ENCODE data around the gene HNRNPUL2. TPM values are rescaled to one million over a fixed set of nuclear protein-coding genes. Genes with fewer than 3 reads are reported as not detected.

The HNRNPUL2 gene
- total RNA-seq, 2 donors from 2014 or later, result 21.3 to 41.8 TPM

DNA sequence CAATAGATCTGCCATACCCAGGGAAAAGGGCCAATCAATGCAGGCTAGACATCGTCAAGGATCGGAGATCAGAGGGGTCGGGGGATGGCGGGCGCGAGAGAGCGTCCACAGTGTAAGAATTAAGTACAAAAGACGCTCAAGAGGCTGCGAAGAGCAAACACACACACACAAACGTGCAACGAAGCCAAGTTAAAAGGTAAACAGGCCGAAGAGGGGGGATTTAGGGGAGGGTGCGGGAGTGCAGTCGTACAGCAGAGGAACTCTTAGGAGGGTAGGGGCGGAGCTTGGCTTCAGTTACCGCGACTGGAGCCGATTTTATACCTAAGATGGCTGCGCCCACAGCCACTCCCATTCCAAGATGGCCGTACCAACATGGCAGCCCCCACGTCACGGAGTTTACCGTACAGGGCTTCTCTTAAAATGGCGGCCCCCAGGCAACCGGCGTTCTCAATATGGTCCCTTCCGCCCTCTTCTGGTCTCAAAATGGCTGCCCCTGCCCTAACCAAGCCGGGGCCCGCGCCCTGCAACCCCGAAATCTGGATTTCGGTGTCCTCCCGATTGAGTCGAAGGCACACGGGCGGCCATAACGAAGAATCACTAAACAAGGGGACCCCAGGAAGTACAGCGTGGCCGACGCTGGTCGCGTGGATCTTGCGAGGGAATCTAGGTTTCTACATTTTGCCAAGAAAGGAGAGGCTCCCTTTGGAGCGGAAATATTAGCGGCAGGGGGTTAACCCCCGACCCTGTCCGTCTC is 17.8 kb downstream of the HNRNPUL2 start:
- peaks cover 14% of the 10 kb centered on the region for H3K36me3 ChIP-seq
- peak overlapping the region; percentile 71 for H3K4me3 ChIP-seq
- H3K27ac ChIP-seq, result peak overlapping the region; percentile 89 to 97
- TF ChIP-seq, protein P1, sequence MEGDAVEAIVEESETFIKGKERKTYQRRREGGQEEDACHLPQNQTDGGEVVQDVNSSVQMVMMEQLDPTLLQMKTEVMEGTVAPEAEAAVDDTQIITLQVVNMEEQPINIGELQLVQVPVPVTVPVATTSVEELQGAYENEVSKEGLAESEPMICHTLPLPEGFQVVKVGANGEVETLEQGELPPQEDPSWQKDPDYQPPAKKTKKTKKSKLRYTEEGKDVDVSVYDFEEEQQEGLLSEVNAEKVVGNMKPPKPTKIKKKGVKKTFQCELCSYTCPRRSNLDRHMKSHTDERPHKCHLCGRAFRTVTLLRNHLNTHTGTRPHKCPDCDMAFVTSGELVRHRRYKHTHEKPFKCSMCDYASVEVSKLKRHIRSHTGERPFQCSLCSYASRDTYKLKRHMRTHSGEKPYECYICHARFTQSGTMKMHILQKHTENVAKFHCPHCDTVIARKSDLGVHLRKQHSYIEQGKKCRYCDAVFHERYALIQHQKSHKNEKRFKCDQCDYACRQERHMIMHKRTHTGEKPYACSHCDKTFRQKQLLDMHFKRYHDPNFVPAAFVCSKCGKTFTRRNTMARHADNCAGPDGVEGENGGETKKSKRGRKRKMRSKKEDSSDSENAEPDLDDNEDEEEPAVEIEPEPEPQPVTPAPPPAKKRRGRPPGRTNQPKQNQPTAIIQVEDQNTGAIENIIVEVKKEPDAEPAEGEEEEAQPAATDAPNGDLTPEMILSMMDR (IDR thresholded peaks at IDR 0.05), result no peak
- H3K9me3 ChIP-seq, result no peaks in the 10 kb centered on the region
- ATAC-seq (ENCODE audit: insufficient number of reproducible peaks, low FRiP score, low read depth) (peak; percentile 76), DNase-seq (ENCODE audit: low spot score) (peak; percentile 97)
- H3K27me3 ChIP-seq (replicated peaks; ENCODE audit: insufficient read depth), result no peaks in the 10 kb centered on the region
- H3K4me1 ChIP-seq (ENCODE audit: control insufficient read depth in 1 of 2, low read depth in 2 of 2), result peaks cover 12 to 44% of the 10 kb centered on the region in 2 donors

GRCh38 chr11:62708793-62709192 is 18.5 kb downstream of the HNRNPUL2 start:
- ATAC-seq (ENCODE audit: insufficient number of reproducible peaks, low FRiP score, low read depth) (no peak), DNase-seq (ENCODE audit: low spot score) (no peak)
- Histone ChIP-seq H3K27ac (peak overlapping the region; percentile 89 to 97), H3K27me3 (replicated peaks; ENCODE audit: insufficient read depth) (no peaks in the 10 kb centered on the region), H3K4me1 (ENCODE audit: control insufficient read depth in 1 of 2, low read depth in 2 of 2) (peaks cover 12 to 44% of the 10 kb centered on the region in 2 donors), H3K36me3 (peaks cover 10% of the 10 kb centered on the region), H3K9me3 (no peaks in the 10 kb centered on the region), H3K4me3 (peak overlapping the region; percentile 71)
- TF ChIP-seq, protein P1 (IDR thresholded peaks at IDR 0.05), result no peak

- H3K27ac ChIP-seq, result peak overlapping the region in 1 of 2 donors; percentile 89
- H3K4me1 ChIP-seq (ENCODE audit: control insufficient read depth in 1 of 2, low read depth in 2 of 2), result peaks cover 12 to 44% of the 10 kb centered on the region in 2 donors
- TF ChIP-seq, protein P1 (IDR thresholded peaks at IDR 0.05), result no peak
- ATAC-seq (ENCODE audit: insufficient number of reproducible peaks, low FRiP score, low read depth) (no peak), DNase-seq (ENCODE audit: low spot score) (no peak)
- H3K36me3 ChIP-seq, result peaks cover 10% of the 10 kb centered on the region
- no peaks in the 10 kb centered on the region for H3K27me3 ChIP-seq (replicated peaks; ENCODE audit: insufficient read depth)
- H3K9me3 ChIP-seq, result no peaks in the 10 kb centered on the region
- peak overlapping the region; percentile 71 for H3K4me3 ChIP-seq
Measured at GRCh38 chr11:62708392-62708791, 18.9 kb downstream of the HNRNPUL2 start.

DNA sequence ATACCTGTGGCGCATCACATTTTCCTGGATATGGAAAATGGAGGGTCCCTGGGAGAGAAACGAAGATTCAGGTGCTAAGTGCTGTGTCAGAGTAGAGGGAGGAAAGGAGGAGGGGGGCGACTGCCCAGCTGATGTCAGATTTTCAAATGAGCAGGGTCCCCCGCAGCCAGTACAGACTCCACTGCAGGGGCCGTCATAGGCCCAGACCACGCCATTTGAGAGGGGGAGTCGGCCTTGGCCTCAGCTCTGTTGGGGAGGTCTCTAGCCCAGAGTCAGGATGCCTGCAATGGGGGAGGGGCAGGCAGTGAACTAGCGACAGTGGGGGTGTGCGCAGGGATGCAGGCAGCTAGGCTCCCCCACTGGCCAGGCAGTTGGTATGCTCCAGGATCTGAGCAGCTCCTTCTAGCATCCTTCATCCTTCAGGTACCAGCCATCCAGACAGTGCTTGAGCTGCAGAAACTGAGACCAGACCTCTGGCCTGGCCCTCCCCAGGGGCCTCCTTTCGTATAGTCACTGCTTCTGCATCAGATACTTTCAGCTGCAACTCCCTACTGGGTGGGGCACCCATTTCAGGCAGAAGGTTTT is 19.9 kb downstream of the HNRNPUL2 start, which contains the start of the genes BSCL2 and GNG3:
BSCL2 (minus strand) TSS at position 148 of the 585 bp plus-strand sequence. CDS start 229 bp downstream, outside the sequence.
GNG3 (plus strand) TSS at position 400 of the 585 bp plus-strand sequence. CDS start 620 bp downstream, outside the sequence.
- peak within 1 kb of the TSS; percentile 82 for H3K4me3 ChIP-seq
- H3K4me1 ChIP-seq (ENCODE audit: control insufficient read depth in 1 of 2, low read depth in 2 of 2), result peaks cover 12 to 44% of the 10 kb centered on the region in 2 donors
- DNase-seq (ENCODE audit: low spot score) (no peak), ATAC-seq (ENCODE audit: insufficient number of reproducible peaks, low FRiP score, low read depth) (no peak)
- TF ChIP-seq, protein P1 (IDR thresholded peaks at IDR 0.05), result no peak
- H3K36me3 ChIP-seq, result peaks cover 10% of the 10 kb centered on the region
- H3K27me3 ChIP-seq (replicated peaks; ENCODE audit: insufficient read depth), result no peaks in the 10 kb centered on the region
- H3K9me3 ChIP-seq, result no peaks in the 10 kb centered on the region
- peak within 1 kb of the TSS; percentile 59 to 62 for H3K27ac ChIP-seq

GRCh38 chr11:62706850-62707247 is 20.4 kb downstream of the HNRNPUL2 start:
- TF ChIP-seq, protein P1 (IDR thresholded peaks at IDR 0.05), result no peak
- H3K4me1 ChIP-seq (ENCODE audit: control insufficient read depth in 1 of 2, low read depth in 2 of 2), result peaks cover 12 to 44% of the 10 kb centered on the region in 2 donors
- H3K27me3 ChIP-seq (replicated peaks; ENCODE audit: insufficient read depth), result no peaks in the 10 kb centered on the region
- ATAC-seq (ENCODE audit: insufficient number of reproducible peaks, low FRiP score, low read depth), result no peak
- peak overlapping the region; percentile 59 to 62 for H3K27ac ChIP-seq
- no peaks in the 10 kb centered on the region for H3K9me3 ChIP-seq
- H3K36me3 ChIP-seq, result peaks cover 10% of the 10 kb centered on the region
- DNase-seq (ENCODE audit: low spot score), result no peak
- peak overlapping the region; percentile 82 for H3K4me3 ChIP-seq
